LHCN-M2 (cell line): ENCODE results near the gene IL22RA1. TPM values are rescaled to one million over a fixed set of nuclear protein-coding genes. Genes with fewer than 3 reads are reported as not detected.

Experiments
- DNase-seq: peaks from one replicate; pipeline ENCODE4 v3.0.0-alpha.2; 2012; ENCODE audit warnings: low read depth
- total RNA-seq: library from RNA; depleted of rRNA; stranded (reverse); fragments of >200 nt; gene quantifications from 2 replicates; pipeline ENCODE4 v1.2.3, GENCODE V29; 2014

Gene IL22RA1
- total RNA-seq, 1 experiment from 2014 or later = not detected

- DNase-seq = no peak
Observed at GRCh38 chr1:24098102-24098501, 44.8 kb downstream of the IL22RA1 start.

GRCh38 chr1:24097663-24098062 is 45.3 kb downstream of the IL22RA1 start:
- no peak for DNase-seq

GRCh38 chr1:24096739-24097103 is 46.2 kb downstream of the IL22RA1 start:
- DNase-seq = no peak

- peak; percentile 8 for DNase-seq
Observed at GRCh38 chr1:24096009-24096738, 46.8 kb downstream of the IL22RA1 start.

- DNase-seq = no peak
Observed at GRCh38 chr1:24095140-24095859, 47.6 kb downstream of the IL22RA1 start.

GRCh38 chr1:24094554-24094953 is 48.4 kb downstream of the IL22RA1 start:
- no peak for DNase-seq

- no peak for DNase-seq
Observed at GRCh38 chr1:24093732-24094131, 49.2 kb downstream of the IL22RA1 start.

GRCh38 chr1:24092979-24093378 is 50.0 kb downstream of the IL22RA1 start:
- DNase-seq = no peak

GRCh38 chr1:24091971-24092482 is 50.9 kb downstream of the IL22RA1 start:
- no peak for DNase-seq

- DNase-seq = no peak
Observed at GRCh38 chr1:24090736-24091135, 52.2 kb downstream of the IL22RA1 start.

GRCh38 chr1:24089743-24090555 is 53.0 kb downstream of the IL22RA1 start:
- DNase-seq = no peak

- DNase-seq = no peak
Observed at GRCh38 chr1:24089027-24089742, 53.8 kb downstream of the IL22RA1 start.

- no peak for DNase-seq
Observed at GRCh38 chr1:24086466-24086865, 56.5 kb downstream of the IL22RA1 start.

- peak; percentile 34 for DNase-seq
Observed at GRCh38 chr1:24085546-24085945, 57.4 kb downstream of the IL22RA1 start.

- no peak for DNase-seq
Observed at GRCh38 chr1:24085007-24085406, 57.9 kb downstream of the IL22RA1 start.

- DNase-seq = no peak
Observed at GRCh38 chr1:24084050-24084449, 58.9 kb downstream of the IL22RA1 start.

- DNase-seq = no peak
Observed at GRCh38 chr1:24082372-24082771, 60.6 kb downstream of the IL22RA1 start.

- DNase-seq = no peak
Observed at GRCh38 chr1:24081190-24081589, 61.8 kb downstream of the IL22RA1 start.

- DNase-seq = no peak
Observed at GRCh38 chr1:24080131-24080530, 62.8 kb downstream of the IL22RA1 start.

GRCh38 chr1:24077278-24077978 is 65.5 kb downstream of the IL22RA1 start:
- no peak for DNase-seq

- no peak for DNase-seq
Observed at GRCh38 chr1:24075946-24076345, 67.0 kb downstream of the IL22RA1 start.
